HG03139 (cell line): Measurements from ENCODE around the gene BMP7.

Experiments used
- ATAC-seq: cut with Tn5 transposase; IDR thresholded peaks from one replicate; pipeline ENCODE4 v1.9.1; 2021; ENCODE audit not compliant: unreplicated experiment

Gene BMP7

GRCh38 chr20:57234556-57235251 lies 31.7 kb downstream of the BMP7 start:
- ATAC-seq = no peak

DNA sequence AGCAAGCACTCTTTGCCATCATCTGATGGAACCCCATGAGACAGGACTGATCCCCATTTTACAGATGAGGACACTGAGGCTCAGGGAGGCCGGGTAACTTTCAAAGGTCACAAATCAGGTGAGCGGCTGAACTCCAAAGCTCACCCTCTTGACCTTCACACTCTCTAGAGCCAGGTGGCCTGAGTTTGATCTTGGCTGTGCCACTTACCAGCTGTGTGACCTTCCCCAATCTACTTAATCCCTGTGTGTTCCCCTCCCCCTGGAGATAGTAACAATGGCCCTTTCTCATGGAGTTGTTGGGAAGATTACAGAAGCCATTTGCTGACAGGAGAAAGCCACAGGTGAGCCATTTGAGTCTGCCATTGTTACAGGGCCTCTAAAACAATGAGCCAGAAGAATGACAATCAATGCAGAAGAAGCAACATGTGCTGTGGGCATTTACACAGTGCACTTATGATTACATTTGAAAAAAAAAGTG lies 34.5 kb downstream of the BMP7 start:
- ATAC-seq = no peak

DNA sequence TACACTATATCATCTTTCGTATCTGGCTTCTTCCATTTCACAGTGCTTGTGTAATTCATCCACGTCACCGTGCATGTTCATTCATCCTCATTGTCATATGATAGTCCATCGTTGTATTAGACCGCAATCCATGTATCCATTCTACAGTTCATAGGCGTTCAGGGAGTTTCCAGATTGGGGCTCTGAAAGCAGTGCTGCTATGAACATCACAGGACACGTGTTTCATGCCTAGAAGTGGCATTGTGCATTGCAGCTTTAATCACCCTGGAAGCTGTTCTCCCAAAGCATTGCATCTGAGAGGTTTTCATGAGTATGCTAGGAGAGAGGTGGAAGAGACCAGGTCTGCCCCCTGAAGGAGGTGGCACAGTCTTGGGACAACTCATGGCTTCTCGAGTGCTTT lies 35.3 kb downstream of the BMP7 start:
- ATAC-seq = no peak

- ATAC-seq = no peak
Measured at GRCh38 chr20:57230247-57230646, 36.2 kb downstream of the BMP7 start.

- no peak for ATAC-seq
Measured at GRCh38 chr20:57229490-57229889, 37.0 kb downstream of the BMP7 start.

- no peak for ATAC-seq
Measured at GRCh38 chr20:57225830-57226229, 40.6 kb downstream of the BMP7 start.

DNA sequence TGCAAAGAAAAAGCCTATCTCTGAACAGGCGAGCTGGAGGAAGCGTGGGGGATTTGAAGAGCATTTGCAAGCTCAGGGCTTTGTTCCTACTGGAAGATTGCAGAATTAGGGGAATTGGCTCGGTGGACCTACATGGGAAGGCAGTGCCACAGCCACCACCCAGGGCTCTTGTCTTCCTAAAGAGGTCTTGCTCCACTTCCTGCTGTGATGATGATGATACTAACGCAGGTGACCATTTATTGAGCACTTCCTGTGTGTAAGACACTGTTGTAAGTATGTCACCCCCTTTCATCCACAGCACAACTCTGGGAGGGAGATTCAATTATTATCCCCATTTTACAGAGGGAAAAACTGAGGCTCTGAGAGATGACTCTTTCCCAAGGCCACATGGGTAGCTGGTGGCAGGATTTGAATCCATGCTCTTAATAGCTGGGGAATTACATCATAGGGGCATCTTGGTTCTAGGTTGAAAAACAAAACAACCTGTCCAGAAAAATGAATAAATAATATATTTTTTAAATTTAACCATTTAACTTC lies 41.2 kb downstream of the BMP7 start:
- ATAC-seq = no peak

DNA sequence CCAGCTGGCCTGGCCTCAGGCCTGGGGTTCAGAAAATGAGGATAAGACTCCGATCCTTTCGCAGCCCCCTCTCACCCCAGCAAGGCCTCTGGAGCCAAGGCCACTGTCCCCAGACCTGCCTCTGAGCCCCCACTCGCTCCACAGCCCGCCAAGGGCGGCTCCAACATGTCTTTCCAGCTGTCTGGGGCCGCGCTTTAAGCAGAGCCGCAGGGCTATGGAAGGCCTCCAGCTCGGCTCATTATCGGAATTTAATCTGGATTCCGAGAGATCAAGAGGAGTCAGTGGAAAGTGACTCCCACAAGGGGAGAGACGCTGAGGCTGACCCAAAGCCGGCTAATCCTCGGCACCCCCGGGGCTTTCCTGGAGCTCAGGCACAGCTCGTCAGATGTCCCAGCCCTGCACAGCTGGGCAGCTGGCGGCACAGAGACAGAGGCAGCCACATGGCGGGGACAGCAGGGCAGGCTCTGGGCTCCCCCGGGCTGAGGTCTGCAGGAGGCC lies 41.8 kb downstream of the BMP7 start:
- no peak for ATAC-seq

GRCh38 chr20:57223648-57224489 lies 42.6 kb downstream of the BMP7 start:
- ATAC-seq = no peak

DNA sequence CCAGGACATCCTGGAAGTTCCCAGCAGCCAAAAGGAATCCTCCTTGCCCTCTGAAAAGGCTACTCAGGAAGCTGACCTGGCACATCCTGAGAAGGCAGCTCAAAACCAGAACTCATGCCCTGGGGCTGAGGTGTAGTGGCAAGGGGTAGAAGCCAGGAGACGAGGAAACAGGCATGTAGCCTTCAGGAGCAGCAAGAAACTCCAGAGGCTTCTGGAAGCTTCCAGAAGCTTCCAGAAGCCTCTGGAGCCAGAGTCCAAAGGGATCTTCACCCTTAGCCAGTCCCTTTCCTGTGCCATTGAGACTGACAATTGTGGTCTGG lies 43.9 kb downstream of the BMP7 start:
- ATAC-seq = no peak

GRCh38 chr20:57221916-57222630 lies 44.4 kb downstream of the BMP7 start:
- no peak for ATAC-seq

- no peak for ATAC-seq
Measured at GRCh38 chr20:57220337-57221145, 45.9 kb downstream of the BMP7 start.

DNA sequence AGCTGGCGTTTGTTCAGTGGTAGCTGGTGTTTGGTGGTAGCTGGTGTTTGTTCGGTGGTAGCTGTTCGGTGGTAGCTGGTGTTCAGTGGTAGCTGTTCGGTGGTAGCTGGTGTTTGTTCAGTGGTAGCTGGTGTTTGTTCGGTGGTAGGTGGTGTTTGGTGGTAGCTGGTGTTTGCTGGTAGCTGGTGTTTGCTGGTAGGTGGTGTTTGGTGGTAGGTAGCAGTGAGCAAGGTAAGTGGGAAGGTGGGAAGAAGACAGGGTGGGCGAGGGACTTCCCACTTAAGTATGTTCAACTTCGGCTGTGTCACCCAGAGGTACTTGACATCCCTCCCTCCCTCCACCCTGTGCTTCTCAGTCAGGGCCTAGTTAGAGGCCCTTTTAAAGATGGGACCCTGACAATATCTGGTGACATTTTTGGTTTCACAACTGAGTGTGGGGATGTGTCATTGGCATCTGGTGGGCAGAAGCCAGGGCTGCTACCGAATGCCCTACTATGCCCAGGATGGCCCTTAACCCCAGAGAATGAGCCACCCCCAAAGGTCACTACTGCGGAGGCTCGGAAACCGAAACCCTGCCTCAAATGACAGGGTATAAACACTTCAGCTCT lies 47.3 kb downstream of the BMP7 start:
- no peak for ATAC-seq

DNA sequence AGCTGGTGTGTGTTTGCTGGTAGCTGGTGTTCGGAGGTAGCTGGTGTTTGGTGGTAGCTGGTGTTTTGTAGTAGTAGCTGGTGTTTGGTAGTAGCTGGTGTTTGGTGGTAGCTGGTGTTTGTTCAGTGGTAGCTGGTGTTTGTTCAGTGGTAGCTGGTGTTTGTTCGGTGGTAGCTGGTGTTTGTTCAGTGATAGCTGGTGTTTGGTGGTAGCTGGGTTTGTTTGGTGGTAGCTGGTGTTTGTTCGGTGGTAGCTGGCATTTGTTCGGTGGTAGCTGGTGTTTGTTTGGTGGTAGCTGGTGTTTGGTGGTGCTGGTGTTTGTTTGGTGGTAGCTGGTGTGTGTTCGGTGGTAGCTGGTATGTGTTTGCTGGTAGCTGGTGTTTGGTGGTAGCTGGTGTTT lies 48.0 kb downstream of the BMP7 start:
- no peak for ATAC-seq

DNA sequence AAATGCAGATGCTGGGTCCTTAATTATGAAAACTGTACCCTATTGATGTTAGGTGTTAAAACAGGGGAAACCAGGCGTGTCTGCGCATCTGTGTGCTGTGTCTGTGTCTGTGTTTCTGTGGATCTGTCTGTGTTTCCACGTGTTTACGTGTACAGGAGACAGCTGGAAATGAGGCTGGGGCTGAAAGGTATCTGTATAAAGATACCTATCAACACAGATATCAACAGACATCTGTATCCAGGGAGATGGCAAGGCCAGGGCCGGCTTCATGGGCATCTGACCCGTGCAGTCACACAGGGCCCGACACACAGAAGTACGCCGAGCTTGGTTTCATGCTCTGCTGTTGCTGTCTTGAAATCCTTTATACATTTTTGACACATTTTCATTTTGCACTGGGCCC lies 48.6 kb downstream of the BMP7 start:
- no peak for ATAC-seq

- no peak for ATAC-seq
Measured at GRCh38 chr20:57216669-57217068, 49.8 kb downstream of the BMP7 start.

DNA sequence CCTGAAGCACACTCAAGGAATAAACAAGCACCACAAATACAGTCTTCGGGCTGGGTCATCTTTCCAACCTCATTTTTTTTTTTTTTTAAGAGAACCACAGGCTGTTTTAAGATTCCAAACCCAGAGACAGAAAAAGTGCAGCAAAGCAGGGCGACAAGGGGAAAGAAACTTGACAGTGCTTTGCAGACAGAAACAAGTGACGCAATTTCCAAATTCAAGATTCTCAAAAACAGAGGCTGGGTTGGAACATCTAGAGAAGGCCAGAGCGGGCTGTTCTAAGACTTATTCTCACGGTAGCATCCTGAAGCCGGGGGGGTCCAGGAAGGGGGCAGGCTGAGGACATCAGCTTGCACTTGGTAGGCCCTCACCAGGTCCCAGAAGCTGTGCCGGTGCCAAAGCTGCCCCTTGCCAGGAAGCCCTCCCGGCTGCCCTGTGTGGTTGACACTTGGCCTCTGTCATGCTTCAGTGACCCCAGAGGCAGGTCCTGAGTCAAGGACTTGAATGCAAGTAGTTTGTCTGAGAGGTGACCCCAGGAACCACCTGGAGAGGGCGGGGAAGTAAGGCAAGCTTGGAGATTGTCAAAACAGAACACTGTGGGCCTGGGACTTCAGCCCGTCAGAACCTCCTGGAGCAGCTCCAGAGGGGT lies 50.5 kb downstream of the BMP7 start:
- no peak for ATAC-seq

DNA sequence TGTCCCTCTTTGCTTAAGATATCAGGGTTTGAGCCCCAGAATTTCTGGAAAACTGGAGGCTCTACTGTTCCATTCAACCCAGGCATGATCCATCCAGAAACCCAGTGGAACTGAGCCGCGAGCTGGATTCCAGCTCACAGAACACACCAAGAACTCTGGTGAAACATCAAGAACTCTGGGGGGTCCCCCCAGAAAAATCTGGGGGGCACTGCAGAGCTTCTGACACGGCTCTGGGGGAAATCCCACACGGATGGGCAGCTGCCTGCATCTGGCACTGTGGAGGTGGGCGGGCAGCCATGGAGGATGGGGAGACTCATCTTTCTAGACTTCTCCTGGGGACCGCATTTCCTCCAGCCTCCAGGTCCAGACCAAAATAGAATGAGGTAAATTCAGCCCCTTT lies 51.0 kb downstream of the BMP7 start:
- ATAC-seq = no peak

- ATAC-seq = no peak
Measured at GRCh38 chr20:57214948-57215347, 51.5 kb downstream of the BMP7 start.

- no peak for ATAC-seq
Measured at GRCh38 chr20:57214427-57214826, 52.0 kb downstream of the BMP7 start.
